Cardiac muscle cell (in vitro differentiated cells and primary cell): Measurements from ENCODE around the gene EXOC6B. TPM values are rescaled to one million over a fixed set of nuclear protein-coding genes. Genes with fewer than 3 reads are reported as not detected.
A peak's percentile ranks its signal among the peaks of the same experiment; 100 is the strongest.

Experiments
- DNase-seq, 2 donors: peaks; one replicate each; pipeline versions ENCODE4 v3.0.0 to v3.0.0-alpha.2; 2010 to 2017; ENCODE audit warnings: low read depth in 1 of 2, low spot score in 1 of 2
- H3K27ac ChIP-seq: fragments of 200-600 bp; sonication (generic); 2 replicates; pipeline ENCODE4 v1.5.1; 2016
- H3K27me3 ChIP-seq: fragments of 200-600 bp; sonication (generic); 2 replicates; pipeline ENCODE4 v1.6.0; 2016; ENCODE audit warnings: control low read depth
- H3K36me3 ChIP-seq: fragments of 200-600 bp; sonication (generic); 2 replicates; pipeline ENCODE4 v1.5.1; 2016; ENCODE audit warnings: control low read depth
- H3K4me1 ChIP-seq: fragments of 200-600 bp; sonication (generic); 2 replicates; pipeline ENCODE4 v1.8.1; 2017; ENCODE audit warnings: low read depth, mild to moderate bottlenecking, mixed run types
- H3K4me3 ChIP-seq: fragments of 200-600 bp; sonication (generic); 2 replicates; pipeline ENCODE4 v1.5.1; 2016; ENCODE audit warnings: mild to moderate bottlenecking
- H3K9me3 ChIP-seq: fragments of 200-600 bp; sonication (generic); 2 replicates; pipeline ENCODE4 v1.5.1; 2017; ENCODE audit warnings: low read depth, mild to moderate bottlenecking, control low read depth
- CTCF ChIP-seq: IDR thresholded peaks from 2 replicates; pipeline ENCODE4 v1.5.1; 2012; ENCODE audit warnings: low read depth, mild to moderate bottlenecking, low read length
- polyA plus RNA-seq: library from polyadenylated mRNA; unstranded; fragments of >200 nt; fragmentation: Nextera tagmentation; extraction: Ambion mirVana; gene quantifications from 2 replicates; pipeline ENCODE4 v1.2.1, GENCODE V29; 2016
- total RNA-seq: library from RNA; depleted of rRNA; stranded (reverse); fragments of >200 nt; gene quantifications from 2 replicates; pipeline ENCODE4 v1.2.3, GENCODE V29; 2016

The EXOC6B gene
- total and polyA plus RNA-seq, 2 experiments from 2014 or later: 21.7 to 23.9 TPM

GRCh38 chr2:72220170-72220569, 605.7 kb downstream of the EXOC6B start:
- H3K27ac ChIP-seq: no peak overlapping the region
- TF ChIP-seq CTCF: peak; percentile 22
- DNase-seq: peak; percentile 41 to 42
- H3K27me3 ChIP-seq: no peaks in the 10 kb centered on the region
- no peak overlapping the region for H3K4me3 ChIP-seq
- H3K4me1 ChIP-seq: no peaks in the 10 kb centered on the region
- no peaks in the 10 kb centered on the region for H3K36me3 ChIP-seq
- no peaks in the 10 kb centered on the region for H3K9me3 ChIP-seq

- DNase-seq: peak in 1 of 2 donors; percentile 73
- TF ChIP-seq CTCF: no peak
- no peaks in the 10 kb centered on the region for H3K36me3 ChIP-seq
- no peaks in the 10 kb centered on the region for H3K27me3 ChIP-seq
- no peak overlapping the region for H3K4me3 ChIP-seq
- H3K9me3 ChIP-seq: no peaks in the 10 kb centered on the region
- no peak overlapping the region for H3K27ac ChIP-seq
- no peaks in the 10 kb centered on the region for H3K4me1 ChIP-seq
These were observed 611.2 kb downstream of the EXOC6B start for GRCh38 chr2:72214429-72215143.

GRCh38 chr2:72212486-72212855, 613.4 kb downstream of the EXOC6B start:
- H3K4me3 ChIP-seq: no peak overlapping the region
- H3K27ac ChIP-seq: no peak overlapping the region
- H3K4me1 ChIP-seq: no peaks in the 10 kb centered on the region
- H3K27me3 ChIP-seq: no peaks in the 10 kb centered on the region
- TF ChIP-seq CTCF: no peak
- H3K36me3 ChIP-seq: no peaks in the 10 kb centered on the region
- DNase-seq: peak in 1 of 2 donors; percentile 3
- H3K9me3 ChIP-seq: no peaks in the 10 kb centered on the region

- no peaks in the 10 kb centered on the region for H3K27me3 ChIP-seq
- H3K4me3 ChIP-seq: no peak overlapping the region
- H3K9me3 ChIP-seq: no peaks in the 10 kb centered on the region
- H3K36me3 ChIP-seq: no peaks in the 10 kb centered on the region
- no peaks in the 10 kb centered on the region for H3K4me1 ChIP-seq
- DNase-seq: peak in 1 of 2 donors; percentile 56
- no peak overlapping the region for H3K27ac ChIP-seq
- TF ChIP-seq CTCF: no peak
These were observed 613.9 kb downstream of the EXOC6B start for GRCh38 chr2:72211777-72212485.

GRCh38 chr2:72211350-72211749, 614.5 kb downstream of the EXOC6B start:
- no peak overlapping the region for H3K4me3 ChIP-seq
- no peaks in the 10 kb centered on the region for H3K27me3 ChIP-seq
- DNase-seq: no peak
- no peak for TF ChIP-seq CTCF
- no peaks in the 10 kb centered on the region for H3K9me3 ChIP-seq
- no peak overlapping the region for H3K27ac ChIP-seq
- H3K36me3 ChIP-seq: no peaks in the 10 kb centered on the region
- H3K4me1 ChIP-seq: no peaks in the 10 kb centered on the region
